HG03565 (cell line): ENCODE results near the gene MAPK13.
"Not testable (repeated sequence)": the region's sequence is repeated elsewhere in the genome, so short reads cannot be mapped to it uniquely, and the experiment has no call there.

Source experiments
- ATAC-seq: cut with Tn5 transposase; IDR thresholded peaks from one replicate; pipeline ENCODE4 v1.9.1; 2021; ENCODE audit warnings: mild to moderate bottlenecking, moderate library complexity; ENCODE audit not compliant: unreplicated experiment

Gene MAPK13

GRCh38 chr6:36126553-36127458 is 3.5 kb upstream of the MAPK13 start:
- no peak for ATAC-seq

GRCh38 chr6:36127462-36128016 is 2.8 kb upstream of the MAPK13 start:
- ATAC-seq = no peak

GRCh38 chr6:36128073-36128472 is 2.2 kb upstream of the MAPK13 start:
- ATAC-seq = no peak

- ATAC-seq = no peak
Measured at GRCh38 chr6:36128793-36129192, 1.5 kb upstream of the MAPK13 start.

- ATAC-seq = not testable (repeated sequence)
Measured at GRCh38 chr6:36129334-36129733, 979 bp upstream of the MAPK13 start.

- ATAC-seq = no peak
Measured at GRCh38 chr6:36130667-36131510, 576 bp downstream of the MAPK13 start.

GRCh38 chr6:36131511-36132245 is 1.4 kb downstream of the MAPK13 start:
- ATAC-seq = peak; percentile 86

- ATAC-seq = no peak
Measured at GRCh38 chr6:36132246-36132895, 2.1 kb downstream of the MAPK13 start.

- ATAC-seq = no peak
Measured at GRCh38 chr6:36133148-36133547, 2.8 kb downstream of the MAPK13 start.

- ATAC-seq = no peak
Measured at GRCh38 chr6:36133912-36134311, 3.6 kb downstream of the MAPK13 start.

GRCh38 chr6:36135053-36135731 is 4.9 kb downstream of the MAPK13 start:
- ATAC-seq = no peak

GRCh38 chr6:36136034-36136433 is 5.7 kb downstream of the MAPK13 start:
- ATAC-seq = no peak

GRCh38 chr6:36136551-36136950 is 6.2 kb downstream of the MAPK13 start:
- ATAC-seq = no peak

GRCh38 chr6:36138667-36139066 is 8.4 kb downstream of the MAPK13 start:
- ATAC-seq = no peak

- ATAC-seq = no peak
Measured at GRCh38 chr6:36139431-36139830, 9.1 kb downstream of the MAPK13 start.

GRCh38 chr6:36139991-36140710 is 9.8 kb downstream of the MAPK13 start:
- ATAC-seq = no peak

- ATAC-seq = no peak
Measured at GRCh38 chr6:36141091-36141490, 10.8 kb downstream of the MAPK13 start.

- no peak for ATAC-seq
Measured at GRCh38 chr6:36141961-36142360, 11.6 kb downstream of the MAPK13 start.
